ENCODE results near the gene RAVER2.
"Not testable (repeated sequence)": the region's sequence is repeated elsewhere in the genome, so short reads cannot be mapped to it uniquely, and the experiment has no call there.

The RAVER2 gene

GRCh38 chr1:64744492-64745180, at the start of gene RAVER2:
Gene RAVER2 (plus strand): TSS chr1:64745075. CDS start chr1:64745173, 98 bp downstream.
- DNase-seq (ENCODE audit: low spot score): peak; percentile 74

- no peak for DNase-seq (ENCODE audit: low spot score)
These were observed 48.0 kb upstream of the RAVER2 start for GRCh38 chr1:64696879-64697278.

GRCh38 chr1:64699327-64699726, 45.5 kb upstream of the RAVER2 start:
- DNase-seq (ENCODE audit: low spot score): no peak

- no peak for DNase-seq (ENCODE audit: low spot score)
These were observed 43.8 kb upstream of the RAVER2 start for GRCh38 chr1:64701071-64701470.

- DNase-seq (ENCODE audit: low spot score): no peak
These were observed 43.0 kb upstream of the RAVER2 start for GRCh38 chr1:64701886-64702285.

GRCh38 chr1:64702670-64703069, 42.2 kb upstream of the RAVER2 start:
- DNase-seq (ENCODE audit: low spot score): not testable (repeated sequence)

GRCh38 chr1:64703600-64703999, 41.3 kb upstream of the RAVER2 start:
- DNase-seq (ENCODE audit: low spot score): no peak

GRCh38 chr1:64705591-64705990, 39.3 kb upstream of the RAVER2 start:
- DNase-seq (ENCODE audit: low spot score): no peak

- DNase-seq (ENCODE audit: low spot score): no peak
These were observed 33.6 kb upstream of the RAVER2 start for GRCh38 chr1:64711266-64711665.

- no peak for DNase-seq (ENCODE audit: low spot score)
These were observed 32.8 kb upstream of the RAVER2 start for GRCh38 chr1:64712049-64712448.

- DNase-seq (ENCODE audit: low spot score): no peak
These were observed 29.7 kb upstream of the RAVER2 start for GRCh38 chr1:64715186-64715585.

- DNase-seq (ENCODE audit: low spot score): no peak
These were observed 23.7 kb upstream of the RAVER2 start for GRCh38 chr1:64721135-64721534.

GRCh38 chr1:64721576-64722145, 23.2 kb upstream of the RAVER2 start:
- no peak for DNase-seq (ENCODE audit: low spot score)

- no peak for DNase-seq (ENCODE audit: low spot score)
These were observed 17.0 kb upstream of the RAVER2 start for GRCh38 chr1:64727861-64728260.

GRCh38 chr1:64733581-64734286, 11.1 kb upstream of the RAVER2 start:
- no peak for DNase-seq (ENCODE audit: low spot score)

- no peak for DNase-seq (ENCODE audit: low spot score)
These were observed 10.6 kb upstream of the RAVER2 start for GRCh38 chr1:64734287-64734652.

GRCh38 chr1:64740687-64741086, 4.2 kb upstream of the RAVER2 start:
- DNase-seq (ENCODE audit: low spot score): not testable (repeated sequence)

GRCh38 chr1:64743954-64744491, 852 bp upstream of the RAVER2 start:
- DNase-seq (ENCODE audit: low spot score): peak; percentile 33

- DNase-seq (ENCODE audit: low spot score): peak; percentile 73
These were observed 508 bp downstream of the RAVER2 start for GRCh38 chr1:64745181-64745985.

- peak; percentile 24 for DNase-seq (ENCODE audit: low spot score)
These were observed 1.4 kb downstream of the RAVER2 start for GRCh38 chr1:64745986-64746940.

- peak; percentile 1 for DNase-seq (ENCODE audit: low spot score)
These were observed 3.3 kb downstream of the RAVER2 start for GRCh38 chr1:64748222-64748621.
